GM18520 (cell line): Measurements from ENCODE around the gene PAPLN.

Experiments
- ATAC-seq: cut with Tn5 transposase; IDR thresholded peaks from one replicate; pipeline ENCODE4 v1.9.1; 2021; ENCODE audit not compliant: unreplicated experiment

Gene PAPLN

GRCh38 chr14:73227812-73228781 is 9.2 kb upstream of the PAPLN start:
- ATAC-seq, result no peak

- no peak for ATAC-seq
These were observed 7.3 kb upstream of the PAPLN start for GRCh38 chr14:73230051-73230450.

- no peak for ATAC-seq
These were observed 5.1 kb upstream of the PAPLN start for GRCh38 chr14:73231981-73232851.

- no peak for ATAC-seq
These were observed 4.3 kb upstream of the PAPLN start for GRCh38 chr14:73232984-73233383.

GRCh38 chr14:73233564-73233963 is 3.7 kb upstream of the PAPLN start:
- ATAC-seq, result no peak

GRCh38 chr14:73234029-73234428 is 3.3 kb upstream of the PAPLN start:
- ATAC-seq, result no peak

GRCh38 chr14:73234586-73235394 is 2.5 kb upstream of the PAPLN start:
- ATAC-seq, result no peak

GRCh38 chr14:73235531-73236155 is 1.7 kb upstream of the PAPLN start:
- no peak for ATAC-seq

GRCh38 chr14:73236157-73236556 is 1.1 kb upstream of the PAPLN start:
- ATAC-seq, result no peak

- ATAC-seq, result no peak
These were observed 521 bp upstream of the PAPLN start for GRCh38 chr14:73236752-73237218.

- no peak for ATAC-seq
These were observed 599 bp downstream of the PAPLN start for GRCh38 chr14:73237786-73238423.

- ATAC-seq, result no peak
These were observed 1.1 kb downstream of the PAPLN start for GRCh38 chr14:73238424-73238852.

GRCh38 chr14:73238941-73239340 is 1.6 kb downstream of the PAPLN start:
- no peak for ATAC-seq

GRCh38 chr14:73239393-73240241 is 2.3 kb downstream of the PAPLN start:
- ATAC-seq, result no peak

GRCh38 chr14:73240816-73241480 is 3.6 kb downstream of the PAPLN start:
- ATAC-seq, result no peak

GRCh38 chr14:73241481-73242165 is 4.3 kb downstream of the PAPLN start:
- no peak for ATAC-seq

GRCh38 chr14:73242357-73242901 is 5.1 kb downstream of the PAPLN start:
- ATAC-seq, result no peak
